Measurements from ENCODE around the gene SEC23IP.

SEC23IP gene

GRCh38 chr10:119989966-119990365 is 97.4 kb downstream of the SEC23IP start:
- Mint-ChIP-seq H3K27ac (no peak overlapping the region), H3K27me3 (peaks cover 16 to 17% of the 10 kb centered on the region in 2 donors), H3K4me3 (no peak overlapping the region), H3K9me3 (peaks cover 2 to 4% of the 10 kb centered on the region in 2 donors), H3K4me1 (no peaks in the 10 kb centered on the region), H3K36me3 (peaks cover 0 to 3% of the 10 kb centered on the region in 2 donors)
- no peak for ATAC-seq (replicated peaks)
- no peak for DNase-seq

GRCh38 chr10:119991066-119991465 is 98.5 kb downstream of the SEC23IP start:
- DNase-seq (no peak), ATAC-seq (replicated peaks) (no peak)
- no peak overlapping the region for H3K4me3 Mint-ChIP-seq
- peaks cover 3% of the 10 kb centered on the region in 2 donors for H3K36me3 Mint-ChIP-seq
- peaks cover 9 to 10% of the 10 kb centered on the region in 2 donors for H3K9me3 Mint-ChIP-seq
- H3K27ac Mint-ChIP-seq, result no peak overlapping the region
- peaks cover 16 to 17% of the 10 kb centered on the region in 2 donors for H3K27me3 Mint-ChIP-seq
- no peaks in the 10 kb centered on the region for H3K4me1 Mint-ChIP-seq

GRCh38 chr10:119991816-119992215 is 99.3 kb downstream of the SEC23IP start:
- peaks cover 16 to 17% of the 10 kb centered on the region in 2 donors for H3K27me3 Mint-ChIP-seq
- no peak for DNase-seq
- peaks cover 0 to 5% of the 10 kb centered on the region in 2 donors for H3K36me3 Mint-ChIP-seq
- no peak overlapping the region for H3K27ac Mint-ChIP-seq
- no peak overlapping the region for H3K4me3 Mint-ChIP-seq
- no peak for ATAC-seq (replicated peaks)
- no peaks in the 10 kb centered on the region for H3K4me1 Mint-ChIP-seq
- peaks cover 12 to 14% of the 10 kb centered on the region in 2 donors for H3K9me3 Mint-ChIP-seq

Measured in stimulated activated naive B cell treated with anti-CD40 and anti-IgM and Interleukin-4, amounts not matched to agents 10 μg/mL and 1 μg/mL and 100 μg/mL, for 72 hours (primary cell).